Globus pallidus (tissue), 1 donor: ENCODE data around the gene HYAL1.
A peak's percentile ranks its signal among the peaks of the same experiment; 100 is the strongest.
"Not testable (repeated sequence)": the region's sequence is repeated elsewhere in the genome, so short reads cannot be mapped to it uniquely, and the experiment has no call there.

Experiments used
- DNase-seq: peaks from one replicate; pipeline ENCODE4 v3.0.0-alpha.2; 2015; ENCODE audit warnings: low spot score

Gene HYAL1

DNA sequence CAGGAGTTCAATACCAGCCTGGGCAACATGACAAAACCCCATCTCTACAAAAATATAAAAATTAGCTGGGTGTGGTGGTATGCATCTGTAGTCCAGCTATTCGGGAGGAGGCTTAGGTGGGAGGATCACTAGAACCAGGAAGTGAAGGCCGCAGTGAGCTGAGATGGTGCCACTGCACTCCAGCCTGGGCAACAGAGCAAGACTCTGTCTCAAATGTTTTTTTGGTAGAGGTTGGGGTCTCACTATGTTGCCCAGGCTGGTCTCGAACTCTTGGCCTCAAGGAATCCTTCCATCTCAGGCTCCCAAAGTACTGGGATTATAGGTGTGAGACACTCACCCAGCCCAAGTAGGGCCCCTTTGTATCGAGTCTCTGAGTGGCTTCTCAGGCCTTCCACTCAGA, 9.3 kb downstream of the HYAL1 start:
- DNase-seq = no peak

- DNase-seq = no peak
Measured at GRCh38 chr3:50293079-50293801, 10.1 kb downstream of the HYAL1 start.

GRCh38 chr3:50292159-50293078, 11.0 kb downstream of the HYAL1 start, which contains the start of gene IFRD2:
IFRD2 (minus strand) TSS chr3:50292429; CDS start chr3:50292274, 155 bp downstream.
- DNase-seq = peak; percentile 98

DNA sequence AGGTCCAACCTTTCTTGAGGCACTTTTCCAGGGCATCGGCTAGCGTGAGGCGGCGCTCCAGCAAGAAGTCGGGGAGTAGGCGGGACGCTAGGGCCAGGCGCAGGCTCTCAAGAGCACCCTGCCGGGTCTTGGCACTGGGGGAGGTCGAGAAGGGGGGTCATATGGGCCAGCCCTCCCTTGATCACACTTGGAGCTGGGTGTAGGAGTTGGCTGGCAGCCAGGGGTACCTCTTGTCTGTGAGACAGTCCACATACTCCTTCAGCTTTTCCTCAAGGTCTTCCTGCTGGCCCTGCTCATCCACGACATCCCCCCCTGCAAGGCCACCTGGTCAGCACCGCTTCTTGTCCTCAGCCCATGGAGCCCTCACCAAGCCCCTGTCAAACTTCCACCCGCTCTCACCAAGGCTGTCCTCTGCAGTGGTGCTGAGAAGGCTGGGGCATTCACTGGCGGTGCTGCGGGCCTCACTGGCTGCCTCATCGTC, 13.2 kb downstream of the HYAL1 start:
- no peak for DNase-seq

GRCh38 chr3:50289130-50289529, 14.2 kb downstream of the HYAL1 start:
- no peak for DNase-seq

- DNase-seq = no peak
Measured at GRCh38 chr3:50288387-50289007, 14.9 kb downstream of the HYAL1 start.

DNA sequence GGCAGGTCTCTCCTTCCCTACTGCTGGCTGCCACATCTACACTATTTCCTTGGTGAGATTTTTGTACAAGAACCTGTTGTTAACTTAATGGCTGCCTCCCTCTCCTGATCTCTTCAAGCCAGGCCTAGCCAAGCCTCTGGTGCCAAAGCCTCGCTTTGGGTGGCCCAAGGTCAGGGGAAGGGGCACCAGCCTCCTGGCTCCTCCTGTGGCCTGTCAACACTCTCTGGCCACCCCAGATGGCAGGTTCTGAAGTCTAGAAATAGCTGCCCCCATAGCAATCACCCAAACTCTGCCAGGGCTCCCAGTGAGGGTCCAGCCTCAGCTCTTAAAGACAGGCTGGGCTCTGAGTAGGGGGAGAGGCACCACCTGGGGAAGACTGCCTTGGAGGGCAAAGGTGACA, 16.1 kb downstream of the HYAL1 start:
- no peak for DNase-seq

- no peak for DNase-seq
Measured at GRCh38 chr3:50286322-50287227, 16.8 kb downstream of the HYAL1 start.

DNA sequence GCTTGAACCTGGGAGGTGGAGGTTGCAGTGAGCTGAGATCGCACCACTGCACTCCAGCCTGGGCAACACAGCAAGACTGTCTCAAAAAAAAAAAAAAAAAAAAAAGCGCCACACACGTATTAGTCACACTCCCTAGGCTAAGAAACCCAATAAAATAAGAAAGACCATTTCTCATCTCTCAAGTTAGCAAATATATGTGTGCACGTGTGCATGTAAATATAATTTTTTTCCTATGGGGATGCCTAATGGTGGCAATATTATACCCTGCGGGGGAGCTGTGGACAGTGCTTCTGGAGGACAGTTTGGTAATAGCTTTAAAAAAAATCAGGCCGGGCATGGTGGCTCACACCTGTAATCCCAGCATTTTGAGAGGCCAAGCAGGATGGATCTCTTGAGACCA, 19.3 kb downstream of the HYAL1 start:
- not testable (repeated sequence) for DNase-seq

GRCh38 chr3:50279255-50280016, 23.9 kb downstream of the HYAL1 start:
- no peak for DNase-seq

GRCh38 chr3:50278880-50279224, 24.5 kb downstream of the HYAL1 start, which contains the start of gene LSMEM2:
LSMEM2 (plus strand) TSS chr3:50279087; CDS start chr3:50279114, 27 bp downstream.
- DNase-seq = peak; percentile 68

DNA sequence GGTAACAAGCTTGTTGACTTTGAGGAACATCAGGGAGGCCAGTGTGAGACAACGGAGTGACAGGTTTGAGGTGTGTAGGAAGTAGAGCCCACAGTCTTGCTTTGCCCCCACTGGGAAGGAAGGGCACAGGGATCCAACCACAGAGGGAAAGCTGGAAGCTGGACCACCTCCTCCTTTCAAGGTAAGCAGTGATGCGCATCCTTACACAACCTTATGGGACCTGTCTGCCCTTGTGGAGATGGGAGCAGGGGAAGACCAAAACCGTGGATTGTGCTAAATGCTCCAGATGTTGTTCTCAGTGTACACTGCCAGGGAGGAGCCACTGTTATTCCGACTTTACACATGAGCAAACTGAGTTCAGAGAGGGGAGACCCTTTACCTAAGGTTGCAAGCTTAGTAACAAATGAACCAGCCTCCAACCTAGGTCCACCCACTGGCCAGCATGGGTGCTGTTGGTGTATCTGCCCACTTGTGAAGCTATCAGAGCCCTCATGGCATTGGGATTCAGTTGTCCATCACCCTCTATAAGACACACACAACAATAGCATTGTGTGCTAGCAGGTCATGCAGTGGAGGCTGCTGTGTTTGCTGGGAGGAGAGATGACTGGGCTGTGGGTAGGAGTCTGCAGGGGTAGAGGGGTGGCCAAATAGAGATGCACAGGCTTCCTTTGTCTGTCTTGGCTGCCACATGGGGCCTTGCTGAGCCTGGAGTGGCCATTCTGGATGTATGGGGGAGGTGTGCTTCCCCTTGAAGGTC, 25.1 kb downstream of the HYAL1 start:
- peak; percentile 85 for DNase-seq

GRCh38 chr3:50276762-50277101, 26.6 kb downstream of the HYAL1 start:
- DNase-seq = no peak

GRCh38 chr3:50275996-50276761, 27.2 kb downstream of the HYAL1 start:
- DNase-seq = no peak

GRCh38 chr3:50275141-50275995, 28.0 kb downstream of the HYAL1 start:
- no peak for DNase-seq

GRCh38 chr3:50274371-50275104, 28.8 kb downstream of the HYAL1 start:
- no peak for DNase-seq

GRCh38 chr3:50273689-50274065, 29.7 kb downstream of the HYAL1 start:
- no peak for DNase-seq
